ENCODE data around the gene TMEM179. TPM values are rescaled to one million over a fixed set of nuclear protein-coding genes. Genes with fewer than 3 reads are reported as not detected.

The TMEM179 gene
- polyA plus RNA-seq, 1 donor from 2014 or later = 20.3 TPM

GRCh38 chr14:104593241-104593701 is 11.3 kb downstream of the TMEM179 start:
- Histone ChIP-seq H3K9me2 (ENCODE audit: insufficient read depth, low read length) (no peaks in the 10 kb centered on the region), H3F3A (ENCODE audit: insufficient read depth, low read length, poor library complexity, severe bottlenecking) (no peaks in the 10 kb centered on the region), H3K36me3 (ENCODE audit: insufficient read depth, low read length) (no peaks in the 10 kb centered on the region), H3K27ac (ENCODE audit: low read length) (no peak overlapping the region), H3K4me2 (ENCODE audit: low read length) (no peak overlapping the region), H4K20me1 (ENCODE audit: insufficient read depth) (no peaks in the 10 kb centered on the region), H3K9ac (ENCODE audit: low read length) (no peak overlapping the region), H3K27me3 (ENCODE audit: insufficient read depth, low read depth, low read length) (no peaks in the 10 kb centered on the region), H2AFZ (ENCODE audit: low read depth, low read length) (no peak overlapping the region), H3K4me3 (ENCODE audit: low read length) (no peak overlapping the region), H3K79me2 (replicated peaks; ENCODE audit: insufficient read depth, low read length) (no peaks in the 10 kb centered on the region), H3K9me3 (ENCODE audit: low read length) (no peaks in the 10 kb centered on the region)
- TF ChIP-seq POLR2AphosphoS5 (IDR thresholded peaks at IDR 0.05) = no peak
- TF ChIP-seq RAD21 (conservative IDR thresholded peaks at IDR 0.05) = no peak
- no peak for TF ChIP-seq REST (IDR thresholded peaks at IDR 0.05; ENCODE audit: borderline replicate concordance)
- no peak for TF ChIP-seq CTCF (IDR thresholded peaks at IDR 0.05; ENCODE audit: poor library complexity, severe bottlenecking)
- no peak for TF ChIP-seq TAF1 (IDR thresholded peaks at IDR 0.05; ENCODE audit: low read depth)
- no peak for TF ChIP-seq SMC3 (conservative IDR thresholded peaks at IDR 0.05; ENCODE audit: poor library complexity)
- TF ChIP-seq EZH2 (IDR thresholded peaks at IDR 0.05; ENCODE audit: borderline replicate concordance, insufficient read depth, low read length, poor library complexity, severe bottlenecking) = no peak
- TF ChIP-seq MXI1 (conservative IDR thresholded peaks at IDR 0.05; ENCODE audit: poor library complexity, severe bottlenecking) = no peak
- no peak for TF ChIP-seq EP300 (conservative IDR thresholded peaks at IDR 0.05; ENCODE audit: poor library complexity, severe bottlenecking)

- Histone ChIP-seq H4K20me1 (ENCODE audit: insufficient read depth) (no peaks in the 10 kb centered on the region), H3K9me3 (ENCODE audit: low read length) (no peaks in the 10 kb centered on the region), H3K9ac (ENCODE audit: low read length) (no peak overlapping the region), H3K27me3 (ENCODE audit: insufficient read depth, low read depth, low read length) (no peaks in the 10 kb centered on the region), H3K27ac (ENCODE audit: low read length) (no peak overlapping the region), H3K4me2 (ENCODE audit: low read length) (no peak overlapping the region), H3F3A (ENCODE audit: insufficient read depth, low read length, poor library complexity, severe bottlenecking) (no peaks in the 10 kb centered on the region), H3K9me2 (ENCODE audit: insufficient read depth, low read length) (no peaks in the 10 kb centered on the region), H3K36me3 (ENCODE audit: insufficient read depth, low read length) (no peaks in the 10 kb centered on the region), H2AFZ (ENCODE audit: low read depth, low read length) (no peak overlapping the region), H3K4me3 (ENCODE audit: low read length) (no peak overlapping the region), H3K79me2 (replicated peaks; ENCODE audit: insufficient read depth, low read length) (no peaks in the 10 kb centered on the region)
- no peak for TF ChIP-seq SMC3 (conservative IDR thresholded peaks at IDR 0.05; ENCODE audit: poor library complexity)
- no peak for TF ChIP-seq EZH2 (IDR thresholded peaks at IDR 0.05; ENCODE audit: borderline replicate concordance, insufficient read depth, low read length, poor library complexity, severe bottlenecking)
- no peak for TF ChIP-seq RAD21 (conservative IDR thresholded peaks at IDR 0.05)
- TF ChIP-seq EP300 (conservative IDR thresholded peaks at IDR 0.05; ENCODE audit: poor library complexity, severe bottlenecking) = no peak
- TF ChIP-seq TAF1 (IDR thresholded peaks at IDR 0.05; ENCODE audit: low read depth) = no peak
- TF ChIP-seq REST (IDR thresholded peaks at IDR 0.05; ENCODE audit: borderline replicate concordance) = no peak
- TF ChIP-seq MXI1 (conservative IDR thresholded peaks at IDR 0.05; ENCODE audit: poor library complexity, severe bottlenecking) = no peak
- TF ChIP-seq CTCF (IDR thresholded peaks at IDR 0.05; ENCODE audit: poor library complexity, severe bottlenecking) = no peak
- TF ChIP-seq POLR2AphosphoS5 (IDR thresholded peaks at IDR 0.05) = no peak
These were observed 11.8 kb downstream of the TMEM179 start for GRCh38 chr14:104592785-104593184.

All from neural cell (in vitro differentiated cells).